GM21619 (cell line): ENCODE results near the gene GAA.

Source experiments
- ATAC-seq: cut with Tn5 transposase; IDR thresholded peaks from one replicate; pipeline ENCODE4 v1.9.1; 2021; ENCODE audit not compliant: unreplicated experiment

Gene GAA

GRCh38 chr17:80103449-80104085, 2.2 kb downstream of the GAA start:
- no peak for ATAC-seq

GRCh38 chr17:80104321-80104955, 3.1 kb downstream of the GAA start:
- no peak for ATAC-seq

DNA sequence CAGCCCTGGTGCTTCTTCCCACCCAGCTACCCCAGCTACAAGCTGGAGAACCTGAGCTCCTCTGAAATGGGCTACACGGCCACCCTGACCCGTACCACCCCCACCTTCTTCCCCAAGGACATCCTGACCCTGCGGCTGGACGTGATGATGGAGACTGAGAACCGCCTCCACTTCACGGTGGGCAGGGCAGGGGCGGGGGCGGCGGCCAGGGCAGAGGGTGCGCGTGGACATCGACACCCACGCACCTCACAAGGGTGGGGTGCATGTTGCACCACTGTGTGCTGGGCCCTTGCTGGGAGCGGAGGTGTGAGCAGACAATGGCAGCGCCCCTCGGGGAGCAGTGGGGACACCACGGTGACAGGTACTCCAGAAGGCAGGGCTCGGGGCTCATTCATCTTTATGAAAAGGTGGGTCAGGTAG, 3.6 kb downstream of the GAA start:
- ATAC-seq = no peak

GRCh38 chr17:80105762-80106161, 4.4 kb downstream of the GAA start:
- ATAC-seq = no peak

DNA sequence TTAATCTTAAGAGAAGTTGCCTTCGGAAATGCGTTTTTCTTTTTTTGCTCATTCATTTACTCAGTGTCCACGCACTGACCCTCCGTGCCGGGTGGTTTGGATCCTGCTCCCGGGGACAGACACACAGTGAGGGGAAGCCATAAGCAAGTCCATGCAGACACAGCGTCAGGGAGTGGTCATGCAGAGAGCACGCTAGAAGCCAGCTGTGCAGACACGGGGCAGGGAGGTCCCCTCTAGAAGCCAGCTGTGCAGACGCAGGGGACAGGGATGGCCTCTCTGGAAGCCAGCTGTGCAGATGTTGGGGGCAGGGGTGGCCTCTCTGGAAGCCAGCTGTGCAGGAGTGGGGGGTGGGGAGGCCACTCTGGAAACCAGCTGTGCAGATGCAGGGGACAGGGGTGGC, 4.8 kb downstream of the GAA start:
- ATAC-seq = no peak

- ATAC-seq = no peak
These were observed 5.4 kb downstream of the GAA start for GRCh38 chr17:80106751-80107150.

DNA sequence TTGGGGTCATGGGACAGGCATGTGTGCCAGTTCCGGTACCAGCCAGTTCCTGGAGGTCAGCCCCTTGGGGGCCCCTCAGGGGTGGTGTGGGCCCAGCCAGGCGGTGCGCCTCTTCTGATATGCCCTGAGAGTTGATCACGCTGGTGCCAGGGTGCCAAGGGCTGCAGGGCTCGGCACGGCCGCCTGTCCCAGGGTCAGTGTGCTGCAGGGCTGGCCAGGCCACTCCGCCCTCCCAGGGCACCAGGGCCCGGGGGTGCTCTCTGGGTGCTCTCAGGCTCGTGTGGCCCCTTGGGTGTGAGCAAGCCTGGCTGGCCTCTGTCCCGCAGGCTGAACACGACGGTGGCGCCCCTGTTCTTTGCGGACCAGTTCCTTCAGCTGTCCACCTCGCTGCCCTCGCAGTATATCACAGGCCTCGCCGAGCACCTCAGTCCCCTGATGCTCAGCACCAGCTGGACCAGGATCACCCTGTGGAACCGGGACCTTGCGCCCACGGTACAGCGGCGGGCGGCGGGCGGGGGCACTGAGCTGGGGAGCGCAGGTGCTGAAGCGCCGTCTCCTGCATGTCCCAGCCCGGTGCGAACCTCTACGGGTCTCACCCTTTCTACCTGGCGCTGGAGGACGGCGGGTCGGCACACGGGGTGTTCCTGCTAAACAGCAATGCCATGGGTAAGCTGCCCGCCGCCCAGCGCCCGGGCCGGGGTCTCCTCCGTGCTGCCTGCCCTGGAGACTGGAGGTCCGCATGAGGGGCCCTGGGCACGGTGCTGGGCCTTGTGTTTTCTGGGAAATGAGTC, 6.0 kb downstream of the GAA start:
- ATAC-seq = no peak

- ATAC-seq = no peak
These were observed 6.9 kb downstream of the GAA start for GRCh38 chr17:80108036-80108971.

GRCh38 chr17:80109066-80109660, 7.8 kb downstream of the GAA start:
- no peak for ATAC-seq

GRCh38 chr17:80109713-80110446, 8.5 kb downstream of the GAA start:
- ATAC-seq = no peak

DNA sequence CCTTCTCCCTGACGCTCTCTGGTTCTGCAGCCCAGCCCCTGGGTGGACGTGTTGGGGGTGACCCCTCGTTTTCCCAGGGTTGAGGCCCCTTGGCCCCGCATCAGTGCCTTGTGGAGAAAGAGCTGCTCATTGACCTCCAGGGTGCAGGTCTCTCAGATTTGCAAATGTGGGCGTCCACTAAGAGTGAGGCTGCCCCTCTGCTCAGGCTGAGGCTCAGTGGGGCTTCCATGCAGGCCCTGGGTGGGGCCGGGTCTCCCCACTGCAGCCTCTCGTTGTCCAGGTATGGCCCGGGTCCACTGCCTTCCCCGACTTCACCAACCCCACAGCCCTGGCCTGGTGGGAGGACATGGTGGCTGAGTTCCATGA, 9.0 kb downstream of the GAA start:
- ATAC-seq = no peak

- ATAC-seq = no peak
These were observed 9.7 kb downstream of the GAA start for GRCh38 chr17:80110927-80111701.

DNA sequence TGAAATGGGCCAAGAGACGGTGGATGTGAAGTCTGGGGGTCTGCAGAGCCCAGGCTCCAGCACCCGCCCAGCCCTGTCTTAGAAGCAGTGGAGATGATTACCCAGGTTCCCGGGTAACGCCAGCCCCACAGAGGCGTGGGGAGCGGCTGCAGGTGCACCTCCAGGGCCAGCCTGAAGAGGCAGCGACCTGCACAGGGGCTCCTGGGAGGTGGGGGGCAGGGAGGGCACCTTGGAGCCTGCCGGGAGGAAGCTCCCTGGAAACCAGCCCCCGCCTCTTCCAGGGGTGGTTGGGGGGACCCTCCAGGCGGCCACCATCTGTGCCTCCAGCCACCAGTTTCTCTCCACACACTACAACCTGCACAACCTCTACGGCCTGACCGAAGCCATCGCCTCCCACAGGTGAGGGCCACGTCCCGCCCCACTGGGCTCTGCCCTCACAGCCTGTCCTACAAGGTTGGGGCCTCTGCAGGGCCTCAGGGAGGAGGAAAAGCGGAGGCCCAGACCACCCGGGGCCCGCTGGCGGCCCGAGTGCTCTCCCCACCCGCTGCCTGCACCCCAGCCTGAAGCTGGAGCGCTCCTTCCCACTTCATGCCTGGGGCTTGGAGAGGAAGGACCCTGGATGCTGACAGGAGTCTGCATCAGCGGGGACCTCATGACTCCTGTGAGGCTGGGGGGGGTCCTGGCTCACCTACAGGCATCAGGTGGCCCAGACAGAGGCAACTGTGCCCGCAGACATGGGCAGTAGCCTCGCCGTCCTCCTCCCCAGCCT, 10.5 kb downstream of the GAA start:
- no peak for ATAC-seq

- ATAC-seq = no peak
These were observed 11.2 kb downstream of the GAA start for GRCh38 chr17:80112471-80113032.

DNA sequence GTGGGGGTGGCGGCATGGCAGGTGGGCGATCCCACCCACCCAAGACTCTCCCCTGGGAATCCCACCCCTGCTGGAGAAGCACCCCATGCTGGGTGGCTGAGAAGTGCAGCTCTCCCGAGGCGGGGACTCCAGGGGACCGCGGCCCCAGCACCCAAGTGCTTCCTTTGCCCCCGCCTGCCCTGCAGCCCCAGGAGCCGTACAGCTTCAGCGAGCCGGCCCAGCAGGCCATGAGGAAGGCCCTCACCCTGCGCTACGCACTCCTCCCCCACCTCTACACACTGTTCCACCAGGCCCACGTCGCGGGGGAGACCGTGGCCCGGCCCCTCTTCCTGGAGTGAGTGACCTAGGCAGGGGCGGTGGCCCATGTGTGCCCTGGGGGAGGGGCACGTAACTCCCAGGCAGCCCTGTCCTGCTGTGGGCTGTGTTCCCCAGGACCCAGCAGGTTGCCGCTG, 11.7 kb downstream of the GAA start:
- ATAC-seq = no peak

DNA sequence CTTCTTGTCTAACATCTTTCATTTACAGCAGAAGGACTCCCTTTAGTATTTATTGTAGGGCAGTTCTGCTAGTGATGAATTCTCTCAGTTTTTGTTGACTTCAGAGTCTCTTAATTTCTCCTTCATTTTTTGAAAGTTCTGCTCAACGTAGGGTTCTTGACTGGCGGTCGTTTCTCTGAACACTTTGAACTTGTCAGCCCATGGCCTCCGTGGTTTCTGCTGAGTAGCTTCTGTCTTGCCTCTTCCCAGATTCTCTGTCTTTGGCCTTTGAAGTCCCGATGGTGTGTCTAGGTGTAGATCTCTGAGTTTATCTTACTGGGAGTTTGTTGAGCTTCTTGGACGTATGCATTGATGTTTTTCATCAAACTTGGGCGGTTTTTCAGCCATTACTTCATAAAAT, 13.4 kb downstream of the GAA start:
- no peak for ATAC-seq

GRCh38 chr17:80115159-80115558, 13.8 kb downstream of the GAA start:
- ATAC-seq = no peak

DNA sequence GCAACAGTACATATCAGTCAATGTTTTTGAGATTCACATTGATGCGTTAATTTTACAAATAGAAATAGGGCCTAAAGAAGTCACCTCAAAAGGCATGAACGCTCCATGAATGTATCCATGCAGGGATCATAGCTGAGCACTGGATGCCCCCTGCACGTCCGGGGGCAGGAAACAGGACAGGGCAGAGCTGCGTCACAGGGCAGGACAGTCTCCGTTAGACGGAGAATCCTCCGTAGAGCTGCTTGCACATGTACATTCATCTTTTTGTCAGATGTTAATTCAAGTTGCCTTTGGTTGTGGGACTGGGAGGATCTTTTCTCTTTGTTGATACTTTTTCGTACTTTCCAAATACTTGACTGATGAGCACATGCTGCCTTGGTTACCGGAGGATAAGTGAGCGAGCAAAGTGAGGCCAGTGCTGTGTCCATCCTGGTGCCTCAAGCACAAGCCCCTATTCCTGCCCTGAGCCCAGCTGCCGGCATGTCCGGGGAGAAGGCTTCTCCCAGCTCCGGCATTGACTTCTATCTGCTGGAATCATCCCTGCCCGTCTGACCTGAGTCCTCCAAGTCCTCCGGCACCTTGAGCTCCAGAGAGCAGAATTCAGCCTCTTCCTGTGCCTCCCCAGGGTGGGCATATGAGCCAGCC, 15.0 kb downstream of the GAA start:
- ATAC-seq = no peak
